ENCODE results near the gene PEX11B. TPM values are rescaled to one million over a fixed set of nuclear protein-coding genes. Genes with fewer than 3 reads are reported as not detected.

The PEX11B gene
- total RNA-seq, 3 donors from 2014 or later (not counting 1 experiment from before 2014, with no cell fraction given), result 20.6 to 26.0 (median 24.9) TPM

DNA sequence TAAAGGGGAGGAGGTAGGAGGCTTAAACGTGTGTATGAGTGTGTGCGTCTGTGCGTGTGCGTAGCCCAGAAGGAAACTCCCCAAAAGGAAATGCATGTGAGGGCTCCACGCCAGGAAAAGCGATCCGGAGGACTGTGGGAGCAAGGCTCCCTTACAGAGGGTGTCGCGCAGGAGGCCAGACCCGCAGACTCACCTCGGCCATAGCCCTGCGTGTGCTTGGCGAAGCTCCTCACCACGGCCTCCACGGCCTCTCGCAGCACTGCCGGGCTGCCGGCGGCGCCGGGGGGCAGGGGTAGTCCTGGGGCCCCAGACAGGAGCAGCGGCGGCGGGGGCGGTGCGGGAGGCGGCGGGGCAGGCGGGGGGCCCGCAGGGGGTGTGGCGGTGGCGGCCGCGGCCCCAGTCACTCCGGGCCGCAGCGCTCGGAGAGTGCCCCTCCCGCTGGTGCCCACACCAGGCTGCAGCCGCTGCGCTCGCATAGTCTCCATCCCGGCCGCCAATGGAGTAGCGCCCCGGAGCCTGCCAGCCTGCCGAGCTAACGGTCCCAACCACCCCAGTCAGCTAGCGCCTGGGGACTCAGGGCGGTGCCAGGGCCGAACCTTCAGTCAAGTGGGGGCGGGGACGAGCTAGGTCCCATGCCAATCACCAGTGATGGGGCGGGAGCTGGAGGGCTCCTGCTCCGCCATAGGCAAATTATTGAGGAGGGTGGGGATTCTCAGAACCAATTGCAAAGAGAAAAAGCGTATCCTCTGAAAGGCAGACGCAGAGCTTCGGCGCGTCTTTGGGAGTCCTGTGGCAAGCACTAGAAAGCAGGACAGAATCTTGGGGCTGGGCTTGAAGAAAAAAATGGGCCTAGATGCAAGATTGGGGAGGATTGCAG lies 39.2 kb upstream of the PEX11B start, which contains the start of gene LIX1L:
LIX1L (minus strand) TSS at position 575 of the 877 bp plus-strand sequence; CDS start at position 485, 90 bp downstream.
- peak within 1 kb of the TSS; percentile 86 to 87 for H3K27ac Mint-ChIP-seq
- H3K27me3 ChIP-seq (ENCODE audit: control insufficient read depth, insufficient read depth, low read length), result no peaks in the 10 kb centered on the region
- peaks cover 77 to 83% of the 10 kb centered on the region in 2 donors for H3K4me1 Mint-ChIP-seq
- peaks cover 44% of the 10 kb centered on the region for H3K4me1 ChIP-seq (ENCODE audit: control insufficient read depth, insufficient read depth, low read length)
- peak; percentile 87 to 98 (median 91) for ATAC-seq
- DNase-seq, result peak; percentile 88 to 98
- H3K27me3 Mint-ChIP-seq (ENCODE audit: low read depth in 2 of 2), result no peaks in the 10 kb centered on the region
- H3K4me3 ChIP-seq (ENCODE audit: low read length), result peak within 1 kb of the TSS; percentile 88
- no peaks in the 10 kb centered on the region for H3K36me3 Mint-ChIP-seq
- under 1% methylated on average over 60 of the region's 60 CpGs for WGBS (ENCODE audit: insufficient coverage)
- H3K36me3 ChIP-seq (ENCODE audit: control insufficient read depth, insufficient read depth, low read length), result peaks cover 1% of the 10 kb centered on the region
- no peaks in the 10 kb centered on the region for H3K9me3 ChIP-seq (ENCODE audit: control insufficient read depth, insufficient read depth, low read length)
- H3K9me3 Mint-ChIP-seq, result no peaks in the 10 kb centered on the region
- peak within 1 kb of the TSS; percentile 85 for H3K27ac ChIP-seq (ENCODE audit: low read length)
- TF ChIP-seq, protein P1, sequence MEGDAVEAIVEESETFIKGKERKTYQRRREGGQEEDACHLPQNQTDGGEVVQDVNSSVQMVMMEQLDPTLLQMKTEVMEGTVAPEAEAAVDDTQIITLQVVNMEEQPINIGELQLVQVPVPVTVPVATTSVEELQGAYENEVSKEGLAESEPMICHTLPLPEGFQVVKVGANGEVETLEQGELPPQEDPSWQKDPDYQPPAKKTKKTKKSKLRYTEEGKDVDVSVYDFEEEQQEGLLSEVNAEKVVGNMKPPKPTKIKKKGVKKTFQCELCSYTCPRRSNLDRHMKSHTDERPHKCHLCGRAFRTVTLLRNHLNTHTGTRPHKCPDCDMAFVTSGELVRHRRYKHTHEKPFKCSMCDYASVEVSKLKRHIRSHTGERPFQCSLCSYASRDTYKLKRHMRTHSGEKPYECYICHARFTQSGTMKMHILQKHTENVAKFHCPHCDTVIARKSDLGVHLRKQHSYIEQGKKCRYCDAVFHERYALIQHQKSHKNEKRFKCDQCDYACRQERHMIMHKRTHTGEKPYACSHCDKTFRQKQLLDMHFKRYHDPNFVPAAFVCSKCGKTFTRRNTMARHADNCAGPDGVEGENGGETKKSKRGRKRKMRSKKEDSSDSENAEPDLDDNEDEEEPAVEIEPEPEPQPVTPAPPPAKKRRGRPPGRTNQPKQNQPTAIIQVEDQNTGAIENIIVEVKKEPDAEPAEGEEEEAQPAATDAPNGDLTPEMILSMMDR (IDR thresholded peaks at IDR 0.05), result no peak
- intact Hi-C loops (cut with micrococcal nuclease), result loop anchor here (2.0 kb wide), 1 partner anchor 21 kb away; no protein-coding TSS in a partner anchor
- peak within 1 kb of the TSS; percentile 96 for H3K4me3 Mint-ChIP-seq

DNA sequence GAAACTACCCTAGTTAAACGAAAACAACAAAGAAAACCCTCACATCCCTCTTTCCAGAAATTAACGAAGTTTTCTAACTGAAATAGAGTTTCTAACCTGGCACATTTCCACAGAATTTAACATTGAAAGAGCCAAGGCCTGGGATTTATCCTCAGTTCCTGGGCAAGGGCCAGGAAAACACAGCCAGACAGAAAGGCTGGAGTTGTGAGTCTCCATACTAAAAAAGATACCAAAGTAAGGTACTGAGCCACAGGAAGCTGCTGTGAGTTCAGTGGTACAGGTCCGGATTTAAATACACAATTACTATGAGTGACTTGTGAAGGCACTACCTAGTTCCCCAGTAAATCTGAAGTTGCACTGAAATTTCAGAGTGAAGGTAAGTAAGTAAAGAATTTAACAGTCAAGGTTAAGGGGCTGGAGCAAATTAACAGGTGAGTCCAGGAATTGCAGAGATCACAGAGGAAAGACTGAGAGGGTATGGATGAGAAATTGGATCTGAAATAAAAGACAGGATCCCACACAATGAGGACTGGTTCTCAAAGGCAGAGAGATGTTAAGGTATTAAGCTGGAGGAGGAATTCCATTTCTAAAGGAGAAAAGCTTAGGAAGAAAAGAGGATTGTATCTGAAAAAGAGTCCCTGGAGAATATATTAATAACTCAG lies 38.4 kb upstream of the PEX11B start:
- H3K4me3 ChIP-seq (ENCODE audit: low read length), result peak overlapping the region; percentile 88
- ATAC-seq (no peak), DNase-seq (peak in 1 of 2 donors; percentile 52)
- TF ChIP-seq, protein P1 (IDR thresholded peaks at IDR 0.05), result no peak
- H3K27me3 ChIP-seq (ENCODE audit: control insufficient read depth, insufficient read depth, low read length), result no peaks in the 10 kb centered on the region
- Mint-ChIP-seq H3K4me3 (peak overlapping the region; percentile 96), H3K4me1 (peaks cover 73 to 79% of the 10 kb centered on the region in 2 donors), H3K27ac (peak overlapping the region; percentile 86 to 87), H3K9me3 (no peaks in the 10 kb centered on the region), H3K27me3 (ENCODE audit: low read depth in 2 of 2) (no peaks in the 10 kb centered on the region), H3K36me3 (no peaks in the 10 kb centered on the region)
- H3K36me3 ChIP-seq (ENCODE audit: control insufficient read depth, insufficient read depth, low read length), result peaks cover 1% of the 10 kb centered on the region
- H3K4me1 ChIP-seq (ENCODE audit: control insufficient read depth, insufficient read depth, low read length), result peaks cover 37% of the 10 kb centered on the region
- H3K9me3 ChIP-seq (ENCODE audit: control insufficient read depth, insufficient read depth, low read length), result no peaks in the 10 kb centered on the region
- 5% methylated on average over 3 of the region's 3 CpGs for WGBS (ENCODE audit: insufficient coverage)
- peak overlapping the region; percentile 85 for H3K27ac ChIP-seq (ENCODE audit: low read length)
- intact Hi-C loops (cut with micrococcal nuclease), result loop anchor here (2.0 kb wide), 1 partner anchor 22 kb away; no protein-coding TSS in a partner anchor

DNA sequence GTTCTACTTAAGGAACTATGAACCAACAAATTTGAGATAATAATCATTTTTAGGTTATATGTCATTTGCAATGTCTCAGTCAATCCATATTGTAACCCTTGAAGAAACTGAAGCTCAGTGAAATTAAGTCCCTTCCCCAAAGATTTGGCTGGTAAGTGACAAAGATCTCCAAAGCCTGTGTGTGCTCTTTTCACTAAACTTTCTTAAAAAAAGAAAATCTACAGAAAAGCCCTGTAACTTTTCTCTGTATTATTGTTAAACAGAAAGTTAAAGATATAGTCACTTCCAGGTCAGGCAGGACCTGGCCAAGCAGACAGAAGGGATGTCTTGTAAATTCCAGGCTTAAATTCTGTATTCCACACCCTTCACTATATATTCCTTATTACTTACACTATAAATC lies 37.8 kb upstream of the PEX11B start:
- H3K27ac ChIP-seq (ENCODE audit: low read length), result peak overlapping the region; percentile 85
- no peaks in the 10 kb centered on the region for H3K27me3 ChIP-seq (ENCODE audit: control insufficient read depth, insufficient read depth, low read length)
- Mint-ChIP-seq H3K4me3 (peak overlapping the region; percentile 96), H3K4me1 (peaks cover 73 to 79% of the 10 kb centered on the region in 2 donors), H3K9me3 (no peaks in the 10 kb centered on the region), H3K27me3 (ENCODE audit: low read depth in 2 of 2) (no peaks in the 10 kb centered on the region), H3K27ac (peak overlapping the region; percentile 86 to 87), H3K36me3 (no peaks in the 10 kb centered on the region)
- no peaks in the 10 kb centered on the region for H3K9me3 ChIP-seq (ENCODE audit: control insufficient read depth, insufficient read depth, low read length)
- H3K4me3 ChIP-seq (ENCODE audit: low read length), result peak overlapping the region; percentile 88
- H3K36me3 ChIP-seq (ENCODE audit: control insufficient read depth, insufficient read depth, low read length), result peaks cover 3% of the 10 kb centered on the region
- peaks cover 32% of the 10 kb centered on the region for H3K4me1 ChIP-seq (ENCODE audit: control insufficient read depth, insufficient read depth, low read length)
- ATAC-seq, result no peak
- intact Hi-C loops (cut with micrococcal nuclease), result loop anchor here (2.0 kb wide), 1 partner anchor 22 kb away; no protein-coding TSS in a partner anchor
- TF ChIP-seq, protein P1 (IDR thresholded peaks at IDR 0.05), result no peak
- no peak for DNase-seq

All from natural killer cell (primary cell).